Spleen (tissue), 11 donors: ENCODE data around the gene PLA2G3. TPM values are rescaled to one million over a fixed set of nuclear protein-coding genes. Genes with fewer than 3 reads are reported as not detected.

ENCODE experiments used
- DNase-seq: peaks from one replicate; pipeline ENCODE4 v3.0.0-alpha.2; 2020
- H3K27ac ChIP-seq, 8 donors: fragments of 200-600 bp; sonication (generic) in 7 of 8; 1 replicate in 4 of 8; 2 replicates in 4 of 8; pipeline versions ENCODE4 v1.5.0 to v1.8.0; 2016 to 2021; ENCODE audit warnings: inconsistent platforms in 4 of 8, mild to moderate bottlenecking in 4 of 8, moderate library complexity in 1 of 8
- H3K27me3 ChIP-seq, 7 donors: fragments of 200-600 bp; sonication (generic) in 6 of 7; replicated peaks in 1 of 7; 1 replicate in 4 of 7; 2 replicates in 3 of 7; pipeline versions ENCODE4 v1.5.0 to v1.8.0; 2016 to 2021; ENCODE audit warnings: inconsistent platforms in 3 of 7, mild to moderate bottlenecking in 1 of 7
- H3K36me3 ChIP-seq, 6 donors: fragments of 200-600 bp; sonication (generic) in 5 of 6; 1 replicate in 4 of 6; 2 replicates in 2 of 6; pipeline versions ENCODE4 v1.5.0 to v1.8.0; 2016 to 2021; ENCODE audit warnings: inconsistent platforms in 2 of 6
- H3K4me1 ChIP-seq, 6 donors: fragments of 200-600 bp; sonication (generic) in 5 of 6; 1 replicate in 3 of 6; 2 replicates in 3 of 6; pipeline versions ENCODE4 v1.5.0 to v1.8.0; 2016 to 2021; ENCODE audit warnings: inconsistent platforms in 3 of 6
- H3K4me3 ChIP-seq, 8 donors: fragments of 200-600 bp; sonication (generic) in 7 of 8; 1 replicate in 4 of 8; 2 replicates in 4 of 8; pipeline versions ENCODE4 v1.5.0 to v1.8.0; 2016 to 2021; ENCODE audit warnings: inconsistent platforms in 4 of 8, mild to moderate bottlenecking in 4 of 8, moderate library complexity in 2 of 8
- H3K9me3 ChIP-seq, 8 donors: fragments of 200-600 bp; sonication (generic) in 7 of 8; 1 replicate in 4 of 8; 2 replicates in 4 of 8; pipeline versions ENCODE4 v1.5.0 to v1.8.0; 2016 to 2021; ENCODE audit warnings: inconsistent platforms in 4 of 8
- CTCF ChIP-seq, 11 experiments: fragments of 200-600 bp in 7 of 11; fragments of 450-650 bp in 4 of 11; sonication (generic) in 4 of 11; IDR thresholded peaks in 8 of 11; conservative IDR thresholded peaks in 3 of 11; 1 replicate in 7 of 11; 2 replicates in 4 of 11; pipeline versions ENCODE4 v1.4.0 to v1.8.0; 2016 to 2021; ENCODE audit warnings: antibody characterized with exemption in 11 of 11, inconsistent platforms in 4 of 11, mild to moderate bottlenecking in 1 of 11
- POLR2A ChIP-seq, 3 donors: fragments of 450-650 bp; IDR thresholded peaks; one replicate each; pipeline ENCODE4 v1.5.1; 2017; ENCODE audit warnings: antibody characterized with exemption in 3 of 3, mild to moderate bottlenecking in 1 of 3
- POLR2AphosphoS5 ChIP-seq, 3 donors: sonication (generic); formaldehyde crosslinking; IDR thresholded peaks; one replicate each; pipeline ENCODE4 v1.5.1; 2017; ENCODE audit warnings: antibody characterized with exemption in 3 of 3
- WGBS, 5 donors: extraction: QIAGEN DNeasy Blood & Tissue Kit in 3 of 5; methylation state at CpG; one replicate each; pipeline versions ENCODE4 v1.1.5 to v1.1.7; 2013 to 2018; 5-methylcytosine and 5-hydroxymethylcytosine counted together
- intact Hi-C: fragments of 100-400 bp; cut with DNase I; formaldehyde crosslinking; loops from one replicate; pipeline ENCODE4 v1.15.0; 2023; ENCODE audit warnings: low total_unique reads
- polyA plus RNA-seq, 3 donors: library from polyadenylated mRNA; stranded (reverse); fragments of 200-250 nt; gene quantifications; one replicate each; pipeline ENCODE4 v1.2.1, GENCODE V29; 2013
- total RNA-seq, 7 donors: library from RNA; depleted of rRNA in 3 of 7; stranded (reverse); fragments of >200 nt in 3 of 7; fragmentation: NEBNext Ultra II Directional in 4 of 7; extraction: Animal tissue kit (Norgen Biotek cat#: 25700) in 4 of 7; gene quantifications; one replicate each; pipeline versions ENCODE4 v1.1.0 to v1.2.1, GENCODE V29; 2016 to 2021
- donor health status: healthy with polysubstance abuse.
- donor health status: DM: no; HTN: no; CAD: no; lungs with moderate emphysema.
- donor health status: DM: no; HTN: no; CAD: no.
- donor health status: Bipolar disorder and iron deficiency.
- donor health status: healthy.
- donor health status: DM: no; HTN: no; CAD: no.
- donor health status: DM: yes; HTN: yes; CAD: no.

The PLA2G3 gene
- total and polyA plus RNA-seq, 10 donors: not detected

DNA sequence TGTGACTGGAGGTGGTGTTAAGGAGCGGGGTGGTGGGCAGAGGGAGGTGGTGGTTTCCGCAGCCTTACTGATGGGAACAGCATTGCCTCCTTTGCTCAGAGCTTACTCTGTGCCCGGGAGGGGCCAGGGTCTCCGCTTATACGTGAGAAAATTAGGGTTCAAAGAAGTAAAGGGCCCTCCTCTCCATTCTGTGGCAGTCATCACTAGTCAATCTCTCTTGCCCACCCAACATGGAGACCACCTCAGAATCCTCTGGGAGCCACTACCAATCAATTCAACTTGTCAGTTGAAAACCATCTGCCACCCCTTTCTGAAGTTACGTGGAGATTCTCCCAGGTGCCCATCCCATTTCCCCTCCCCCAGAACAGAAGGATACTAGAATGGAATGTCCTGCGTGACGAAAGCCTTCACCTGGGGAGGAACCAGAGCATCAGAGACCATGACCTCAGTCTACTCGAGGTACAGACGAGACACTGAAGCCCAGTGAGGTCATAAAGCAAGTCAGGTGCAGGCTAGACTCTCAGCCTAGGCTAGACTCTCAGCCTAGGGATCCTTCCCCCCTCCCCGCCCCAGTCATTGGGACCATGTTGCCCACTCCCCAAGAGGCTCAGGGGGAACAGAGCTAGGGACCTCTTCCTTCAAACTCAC is 34.9 kb downstream of the PLA2G3 start:
- peak; percentile 35 for DNase-seq
- intact Hi-C loops: no loop called here
- peaks cover 5 to 37% (median 28%) of the 10 kb centered on the region in 6 donors for H3K4me1 ChIP-seq

DNA sequence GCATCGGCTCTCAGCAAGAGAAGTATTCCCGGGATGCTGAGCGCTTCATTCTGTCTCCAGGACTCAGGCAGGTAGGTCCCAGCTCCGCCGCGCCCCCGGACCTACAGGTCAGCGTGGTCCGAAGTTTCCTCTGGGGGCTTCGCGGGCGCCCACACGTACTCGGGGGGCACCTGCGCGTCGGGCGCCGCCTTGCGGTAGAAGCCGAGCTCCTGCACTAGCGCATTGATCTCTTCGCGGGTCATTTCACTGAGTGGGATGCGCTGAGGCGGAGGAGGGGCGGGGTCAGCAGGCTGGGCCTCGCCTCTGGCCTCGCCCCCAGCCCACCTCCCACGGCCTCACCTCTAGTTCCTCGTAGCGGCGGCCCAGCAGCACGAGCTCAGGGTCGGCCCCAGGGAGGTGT is 35.4 kb downstream of the PLA2G3 start:
- peak; percentile 69 for DNase-seq
- H3K27me3 ChIP-seq: no peaks in the 10 kb centered on the region
- H3K27ac ChIP-seq: peak overlapping the region in 4 of 8 donors; percentile 1 to 87 (median 49)
- 36 to 80% (median 63%) methylated on average over 16 to 35 of the region's 35 CpGs for WGBS, 5 donors
- peaks cover 5 to 37% (median 28%) of the 10 kb centered on the region in 6 donors for H3K4me1 ChIP-seq
- no peaks in the 10 kb centered on the region for H3K9me3 ChIP-seq
- intact Hi-C loops: no loop called here
- peak overlapping the region in 1 of 8 donors; percentile 78 for H3K4me3 ChIP-seq
- TF ChIP-seq POLR2A (IDR thresholded peaks at IDR 0.05) (no peak), POLR2AphosphoS5 (IDR thresholded peaks at IDR 0.05) (peak; percentile 70 to 78 (median 70)), CTCF (IDR thresholded peaks at IDR 0.05 in 8 of 11, conservative IDR thresholded peaks at IDR 0.05 in 3 of 11) (peak in 3 of 11 experiments; percentile 8 to 20 (median 19))
- H3K36me3 ChIP-seq: peaks cover 0 to 53% (median 12%) of the 10 kb centered on the region in 6 donors

More for the DNA sequence above, 34.9 kb downstream of the PLA2G3 start:
- H3K4me3 ChIP-seq: peak overlapping the region in 3 of 8 donors; percentile 47 to 78 (median 56)
- H3K36me3 ChIP-seq: peaks cover 0 to 47% (median 7%) of the 10 kb centered on the region in 6 donors
- no peak for TF ChIP-seq CTCF (IDR thresholded peaks at IDR 0.05 in 8 of 11, conservative IDR thresholded peaks at IDR 0.05 in 3 of 11)
- TF ChIP-seq POLR2A (IDR thresholded peaks at IDR 0.05): no peak
- peak in 1 of 3 donors; percentile 19 for TF ChIP-seq POLR2AphosphoS5 (IDR thresholded peaks at IDR 0.05)
- WGBS, 5 donors: 76 to 89% (median 79%) methylated on average over 10 to 11 of the region's 11 CpGs
- no peaks in the 10 kb centered on the region for H3K9me3 ChIP-seq
- peak overlapping the region in 4 of 8 donors; percentile 84 to 87 (median 86) for H3K27ac ChIP-seq
- no peaks in the 10 kb centered on the region for H3K27me3 ChIP-seq

- Histone ChIP-seq H3K36me3 (peaks cover 0 to 61% (median 20%) of the 10 kb centered on the region in 6 donors), H3K27me3 (no peaks in the 10 kb centered on the region), H3K4me3 (no peak overlapping the region), H3K9me3 (no peaks in the 10 kb centered on the region), H3K4me1 (peaks cover 5 to 37% (median 28%) of the 10 kb centered on the region in 6 donors), H3K27ac (peak overlapping the region in 5 of 8 donors; percentile 1 to 85 (median 37))
- intact Hi-C loops: no loop called here
- WGBS, 5 donors: 75 to 89% (median 80%) methylated on average over 26 to 33 of the region's 33 CpGs
- TF ChIP-seq POLR2AphosphoS5 (IDR thresholded peaks at IDR 0.05) (peak; percentile 70 to 78 (median 72)), POLR2A (IDR thresholded peaks at IDR 0.05) (no peak)
- DNase-seq: peak; percentile 47
Measured at GRCh38 chr22:31103899-31104694, 36.2 kb downstream of the PLA2G3 start.

DNA sequence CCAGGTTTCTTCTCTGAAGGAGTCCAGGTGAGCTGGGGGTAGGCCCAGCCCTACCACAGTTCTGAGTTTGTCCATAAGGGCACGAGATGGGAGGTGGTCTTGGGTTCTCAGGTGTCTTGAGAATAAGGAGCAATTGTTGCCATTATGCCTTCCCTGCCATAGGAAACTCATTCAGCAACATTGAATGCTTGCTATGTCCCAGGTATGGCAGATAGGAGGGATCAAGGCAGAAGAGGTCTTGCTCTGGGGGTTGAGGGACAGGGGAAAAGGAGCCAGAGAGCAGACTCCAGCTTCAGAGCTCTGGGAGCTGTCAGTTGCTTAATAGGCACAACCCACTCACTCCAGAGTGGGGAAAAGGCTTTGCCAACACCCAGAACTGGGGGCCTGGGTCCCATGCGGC is 37.2 kb downstream of the PLA2G3 start:
- H3K27me3 ChIP-seq: no peaks in the 10 kb centered on the region
- WGBS, 5 donors: 86 to 94% (median 89%) methylated on average over 2 of the region's 2 CpGs
- peak overlapping the region in 3 of 8 donors; percentile 36 to 42 (median 37) for H3K27ac ChIP-seq
- intact Hi-C loops: no loop called here
- peaks cover 4 to 32% (median 25%) of the 10 kb centered on the region in 6 donors for H3K4me1 ChIP-seq
- peaks cover 0 to 70% (median 24%) of the 10 kb centered on the region in 6 donors for H3K36me3 ChIP-seq
- H3K9me3 ChIP-seq: no peaks in the 10 kb centered on the region
- no peak for TF ChIP-seq POLR2AphosphoS5 (IDR thresholded peaks at IDR 0.05)
- TF ChIP-seq POLR2A (IDR thresholded peaks at IDR 0.05): no peak
- TF ChIP-seq CTCF (IDR thresholded peaks at IDR 0.05 in 8 of 11, conservative IDR thresholded peaks at IDR 0.05 in 3 of 11): no peak
- H3K4me3 ChIP-seq: no peak overlapping the region
- DNase-seq: peak; percentile 35
